ENCODE data around the gene LRRC10B.

LRRC10B gene

GRCh38 chr11:61505640-61506155 lies 2.9 kb upstream of the LRRC10B start:
- in situ Hi-C loops (cut with MboI; ENCODE audit: low sequenced_read_pairs) = no loop called here

- in situ Hi-C loops (cut with MboI; ENCODE audit: low sequenced_read_pairs) = no loop called here
Measured at GRCh38 chr11:61507012-61507768, 1.4 kb upstream of the LRRC10B start.

GRCh38 chr11:61509043-61510029 lies 787 bp downstream of the LRRC10B start:
- in situ Hi-C loops (cut with MboI; ENCODE audit: low sequenced_read_pairs) = no loop called here

- in situ Hi-C loops (cut with MboI; ENCODE audit: low sequenced_read_pairs) = no loop called here
Measured at GRCh38 chr11:61510166-61510919, 1.8 kb downstream of the LRRC10B start.

GRCh38 chr11:61510974-61511373 lies 2.4 kb downstream of the LRRC10B start:
- in situ Hi-C loops (cut with MboI; ENCODE audit: low sequenced_read_pairs) = no loop called here

- in situ Hi-C loops (cut with MboI; ENCODE audit: low sequenced_read_pairs) = no loop called here
Measured at GRCh38 chr11:61511383-61511782, 2.8 kb downstream of the LRRC10B start.

- in situ Hi-C loops (cut with MboI; ENCODE audit: low sequenced_read_pairs) = no loop called here
Measured at GRCh38 chr11:61512435-61512834, 3.9 kb downstream of the LRRC10B start.

GRCh38 chr11:61513143-61513765 lies 4.7 kb downstream of the LRRC10B start:
- in situ Hi-C loops (cut with MboI; ENCODE audit: low sequenced_read_pairs) = no loop called here

GRCh38 chr11:61514050-61514917 lies 5.7 kb downstream of the LRRC10B start:
- in situ Hi-C loops (cut with MboI; ENCODE audit: low sequenced_read_pairs) = no loop called here

- in situ Hi-C loops (cut with MboI; ENCODE audit: low sequenced_read_pairs) = no loop called here
Measured at GRCh38 chr11:61515686-61516085, 7.1 kb downstream of the LRRC10B start.

GRCh38 chr11:61516191-61516590 lies 7.6 kb downstream of the LRRC10B start:
- in situ Hi-C loops (cut with MboI; ENCODE audit: low sequenced_read_pairs) = no loop called here

- in situ Hi-C loops (cut with MboI; ENCODE audit: low sequenced_read_pairs) = no loop called here
Measured at GRCh38 chr11:61516675-61517572, 8.4 kb downstream of the LRRC10B start.

- in situ Hi-C loops (cut with MboI; ENCODE audit: low sequenced_read_pairs) = no loop called here
Measured at GRCh38 chr11:61518032-61518795, 9.7 kb downstream of the LRRC10B start.

GRCh38 chr11:61522881-61523280 lies 14.3 kb downstream of the LRRC10B start:
- in situ Hi-C loops (cut with MboI; ENCODE audit: low sequenced_read_pairs) = no loop called here

GRCh38 chr11:61524446-61524845 lies 15.9 kb downstream of the LRRC10B start:
- in situ Hi-C loops (cut with MboI; ENCODE audit: low sequenced_read_pairs) = no loop called here

- in situ Hi-C loops (cut with MboI; ENCODE audit: low sequenced_read_pairs) = no loop called here
Measured at GRCh38 chr11:61524963-61525587, 16.5 kb downstream of the LRRC10B start.

- in situ Hi-C loops (cut with MboI; ENCODE audit: low sequenced_read_pairs) = no loop called here
Measured at GRCh38 chr11:61526229-61526628, 17.7 kb downstream of the LRRC10B start.

All from HL-60/S4 (cell line).